Spleen (tissue), 11 donors: ENCODE measurements around the gene GCSAM. TPM values are rescaled to one million over a fixed set of nuclear protein-coding genes. Genes with fewer than 3 reads are reported as not detected.

Experiments
- DNase-seq: peaks from one replicate; pipeline ENCODE4 v3.0.0-alpha.2; 2020
- H3K27ac ChIP-seq, 8 donors: fragments of 200-600 bp; sonication (generic) in 7 of 8; 1 replicate in 4 of 8; 2 replicates in 4 of 8; pipeline versions ENCODE4 v1.5.0 to v1.8.0; 2016 to 2021; ENCODE audit warnings: inconsistent platforms in 4 of 8, mild to moderate bottlenecking in 4 of 8, moderate library complexity in 1 of 8
- H3K27me3 ChIP-seq, 7 donors: fragments of 200-600 bp; sonication (generic) in 6 of 7; replicated peaks in 1 of 7; 1 replicate in 4 of 7; 2 replicates in 3 of 7; pipeline versions ENCODE4 v1.5.0 to v1.8.0; 2016 to 2021; ENCODE audit warnings: inconsistent platforms in 3 of 7, mild to moderate bottlenecking in 1 of 7
- H3K36me3 ChIP-seq, 6 donors: fragments of 200-600 bp; sonication (generic) in 5 of 6; 1 replicate in 4 of 6; 2 replicates in 2 of 6; pipeline versions ENCODE4 v1.5.0 to v1.8.0; 2016 to 2021; ENCODE audit warnings: inconsistent platforms in 2 of 6
- H3K4me1 ChIP-seq, 6 donors: fragments of 200-600 bp; sonication (generic) in 5 of 6; 1 replicate in 3 of 6; 2 replicates in 3 of 6; pipeline versions ENCODE4 v1.5.0 to v1.8.0; 2016 to 2021; ENCODE audit warnings: inconsistent platforms in 3 of 6
- H3K4me3 ChIP-seq, 8 donors: fragments of 200-600 bp; sonication (generic) in 7 of 8; 1 replicate in 4 of 8; 2 replicates in 4 of 8; pipeline versions ENCODE4 v1.5.0 to v1.8.0; 2016 to 2021; ENCODE audit warnings: inconsistent platforms in 4 of 8, mild to moderate bottlenecking in 4 of 8, moderate library complexity in 2 of 8
- H3K9me3 ChIP-seq, 8 donors: fragments of 200-600 bp; sonication (generic) in 7 of 8; 1 replicate in 4 of 8; 2 replicates in 4 of 8; pipeline versions ENCODE4 v1.5.0 to v1.8.0; 2016 to 2021; ENCODE audit warnings: inconsistent platforms in 4 of 8
- POLR2A ChIP-seq, 3 donors: fragments of 450-650 bp; IDR thresholded peaks; one replicate each; pipeline ENCODE4 v1.5.1; 2017; ENCODE audit warnings: antibody characterized with exemption in 3 of 3, mild to moderate bottlenecking in 1 of 3
- POLR2AphosphoS5 ChIP-seq, 3 donors: sonication (generic); formaldehyde crosslinking; IDR thresholded peaks; one replicate each; pipeline ENCODE4 v1.5.1; 2017; ENCODE audit warnings: antibody characterized with exemption in 3 of 3
- WGBS, 5 donors: extraction: QIAGEN DNeasy Blood & Tissue Kit in 3 of 5; methylation state at CpG; one replicate each; pipeline versions ENCODE4 v1.1.5 to v1.1.7; 2013 to 2018; 5-methylcytosine and 5-hydroxymethylcytosine counted together
- intact Hi-C: fragments of 100-400 bp; cut with DNase I; formaldehyde crosslinking; loops from one replicate; pipeline ENCODE4 v1.15.0; 2023; ENCODE audit warnings: low total_unique reads
- polyA plus RNA-seq, 3 donors: library from polyadenylated mRNA; stranded (reverse); fragments of 200-250 nt; gene quantifications; one replicate each; pipeline ENCODE4 v1.2.1, GENCODE V29; 2013
- total RNA-seq, 7 donors: library from RNA; depleted of rRNA in 3 of 7; stranded (reverse); fragments of >200 nt in 3 of 7; fragmentation: NEBNext Ultra II Directional in 4 of 7; extraction: Animal tissue kit (Norgen Biotek cat#: 25700) in 4 of 7; gene quantifications; one replicate each; pipeline versions ENCODE4 v1.1.0 to v1.2.1, GENCODE V29; 2016 to 2021
- TF ChIP-seq, protein P1 (sequence below), 11 experiments: fragments of 200-600 bp in 7 of 11; fragments of 450-650 bp in 4 of 11; sonication (generic) in 4 of 11; IDR thresholded peaks in 8 of 11; conservative IDR thresholded peaks in 3 of 11; 1 replicate in 7 of 11; 2 replicates in 4 of 11; pipeline versions ENCODE4 v1.4.0 to v1.8.0; 2016 to 2021; ENCODE audit warnings: antibody characterized with exemption in 11 of 11, inconsistent platforms in 4 of 11, mild to moderate bottlenecking in 1 of 11
- donor health status: healthy with polysubstance abuse.
- donor health status: DM: no; HTN: no; CAD: no; lungs with moderate emphysema.
- donor health status: DM: no; HTN: no; CAD: no.
- donor health status: Bipolar disorder and iron deficiency.
- donor health status: healthy.
- donor health status: DM: no; HTN: no; CAD: no.
- donor health status: DM: yes; HTN: yes; CAD: no.

GCSAM gene
- total and polyA plus RNA-seq, 10 donors = 2.7 to 20.9 (median 8.9) TPM

DNA sequence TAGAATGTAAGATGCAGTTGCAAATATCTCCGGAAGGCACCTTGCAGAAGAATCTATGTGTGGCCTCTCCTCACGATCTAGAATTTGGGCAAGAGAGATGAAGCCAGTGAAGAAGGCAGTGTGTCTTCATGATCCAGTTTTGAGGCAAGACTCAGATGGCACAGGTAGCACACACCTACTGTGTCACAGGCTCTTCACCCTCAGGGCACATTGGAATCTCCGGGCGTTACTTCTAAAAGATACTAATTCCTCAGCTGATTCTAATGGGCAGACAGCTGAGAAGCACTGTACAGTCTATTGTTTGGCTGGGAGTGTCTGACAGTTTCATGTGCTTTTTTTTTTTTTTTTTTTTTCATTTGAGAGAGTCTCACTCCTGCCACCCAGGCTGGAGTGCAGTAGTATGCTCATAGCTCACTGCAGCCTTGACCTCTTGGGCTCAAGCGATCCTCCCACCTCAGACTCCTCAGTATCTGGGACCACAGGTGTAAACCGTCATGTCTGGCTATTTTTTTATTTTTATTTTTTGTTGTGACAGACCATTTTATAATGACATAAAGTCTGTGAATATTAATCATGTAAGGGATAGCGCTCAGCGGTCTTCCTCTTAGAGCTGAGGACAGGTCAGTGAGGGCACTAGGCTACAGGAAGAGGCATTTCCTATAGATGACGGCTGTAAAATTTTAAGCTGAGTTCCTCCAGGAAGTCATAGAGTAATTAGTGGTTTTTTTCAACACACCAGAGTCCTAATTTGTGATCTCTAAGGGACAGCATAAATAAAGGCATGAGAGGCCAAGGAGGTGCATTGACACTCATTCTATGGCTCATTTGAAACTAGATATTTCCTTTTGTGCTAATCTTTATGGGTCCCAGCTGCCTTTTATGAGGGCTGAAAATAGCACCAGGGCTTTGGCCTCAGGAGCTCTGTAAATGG, 42.8 kb downstream of the GCSAM start:
- 55 to 67% (median 60%) methylated on average over 9 of the region's 9 CpGs for WGBS, 5 donors
- Histone ChIP-seq H3K36me3 (no peaks in the 10 kb centered on the region), H3K9me3 (no peaks in the 10 kb centered on the region), H3K4me1 (peaks cover 9 to 56% (median 36%) of the 10 kb centered on the region in 6 donors), H3K27me3 (peaks cover 0 to 44% (median 23%) of the 10 kb centered on the region in 7 donors), H3K27ac (peak overlapping the region in 3 of 8 donors; percentile 31 to 43 (median 35)), H3K4me3 (no peak overlapping the region)
- intact Hi-C loops = no loop called here
- TF ChIP-seq POLR2AphosphoS5 (IDR thresholded peaks at IDR 0.05) = no peak
- TF ChIP-seq, protein P1, sequence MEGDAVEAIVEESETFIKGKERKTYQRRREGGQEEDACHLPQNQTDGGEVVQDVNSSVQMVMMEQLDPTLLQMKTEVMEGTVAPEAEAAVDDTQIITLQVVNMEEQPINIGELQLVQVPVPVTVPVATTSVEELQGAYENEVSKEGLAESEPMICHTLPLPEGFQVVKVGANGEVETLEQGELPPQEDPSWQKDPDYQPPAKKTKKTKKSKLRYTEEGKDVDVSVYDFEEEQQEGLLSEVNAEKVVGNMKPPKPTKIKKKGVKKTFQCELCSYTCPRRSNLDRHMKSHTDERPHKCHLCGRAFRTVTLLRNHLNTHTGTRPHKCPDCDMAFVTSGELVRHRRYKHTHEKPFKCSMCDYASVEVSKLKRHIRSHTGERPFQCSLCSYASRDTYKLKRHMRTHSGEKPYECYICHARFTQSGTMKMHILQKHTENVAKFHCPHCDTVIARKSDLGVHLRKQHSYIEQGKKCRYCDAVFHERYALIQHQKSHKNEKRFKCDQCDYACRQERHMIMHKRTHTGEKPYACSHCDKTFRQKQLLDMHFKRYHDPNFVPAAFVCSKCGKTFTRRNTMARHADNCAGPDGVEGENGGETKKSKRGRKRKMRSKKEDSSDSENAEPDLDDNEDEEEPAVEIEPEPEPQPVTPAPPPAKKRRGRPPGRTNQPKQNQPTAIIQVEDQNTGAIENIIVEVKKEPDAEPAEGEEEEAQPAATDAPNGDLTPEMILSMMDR (IDR thresholded peaks at IDR 0.05 in 8 of 11, conservative IDR thresholded peaks at IDR 0.05 in 3 of 11) = no peak
- TF ChIP-seq POLR2A (IDR thresholded peaks at IDR 0.05) = no peak
- no peak for DNase-seq

DNA sequence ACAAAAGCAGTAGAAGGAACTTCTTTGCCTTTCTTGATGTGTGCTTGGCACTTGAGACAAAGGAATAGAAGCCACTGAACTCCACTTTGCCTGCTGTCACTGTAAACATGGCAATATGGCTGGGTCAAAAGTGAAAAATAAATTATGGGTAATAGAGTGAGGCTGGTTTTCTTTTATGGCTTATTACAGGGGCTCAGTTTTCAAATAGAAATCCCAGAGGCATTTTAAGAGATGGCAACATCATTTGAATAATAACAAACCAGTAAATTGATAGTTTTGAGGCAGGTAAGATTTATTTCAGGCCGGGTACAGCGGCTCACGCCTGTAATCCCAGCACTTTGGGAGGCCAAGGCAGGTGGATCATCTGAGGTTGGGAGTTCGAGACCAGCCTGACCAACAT, 44.1 kb downstream of the GCSAM start:
- peaks cover 0 to 49% (median 23%) of the 10 kb centered on the region in 7 donors for H3K27me3 ChIP-seq
- intact Hi-C loops = no loop called here
- H3K36me3 ChIP-seq = no peaks in the 10 kb centered on the region
- H3K4me1 ChIP-seq = peaks cover 9 to 56% (median 36%) of the 10 kb centered on the region in 6 donors
- H3K9me3 ChIP-seq = no peaks in the 10 kb centered on the region
- H3K27ac ChIP-seq = no peak overlapping the region
- TF ChIP-seq, protein P1 (IDR thresholded peaks at IDR 0.05 in 8 of 11, conservative IDR thresholded peaks at IDR 0.05 in 3 of 11) = no peak
- TF ChIP-seq POLR2AphosphoS5 (IDR thresholded peaks at IDR 0.05) = no peak
- TF ChIP-seq POLR2A (IDR thresholded peaks at IDR 0.05) = no peak
- no peak overlapping the region for H3K4me3 ChIP-seq
- WGBS, 5 donors = 71 to 74% (median 72%) methylated on average over 4 of the region's 4 CpGs
- no peak for DNase-seq

DNA sequence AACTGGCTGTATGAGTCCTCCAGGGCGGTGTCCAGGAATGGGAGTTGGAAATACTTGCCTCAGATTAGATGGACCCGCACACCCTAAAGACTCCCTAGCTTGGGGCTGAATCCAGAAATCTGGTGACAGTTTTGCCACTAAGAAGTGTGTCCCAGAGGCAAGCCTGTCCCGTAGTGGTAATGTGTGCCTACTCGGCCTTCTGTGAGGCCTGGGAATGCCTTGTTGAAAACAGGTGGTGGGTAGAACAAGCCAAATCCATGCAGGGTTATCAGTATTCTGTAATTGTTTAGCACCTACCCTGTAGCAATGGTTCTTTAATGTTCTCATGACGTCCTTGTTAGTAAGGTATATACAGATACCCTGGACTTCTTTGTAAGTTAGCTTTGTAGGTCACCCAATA, 45.3 kb downstream of the GCSAM start:
- H3K36me3 ChIP-seq = no peaks in the 10 kb centered on the region
- H3K4me3 ChIP-seq = no peak overlapping the region
- peaks cover 9 to 49% (median 35%) of the 10 kb centered on the region in 6 donors for H3K4me1 ChIP-seq
- TF ChIP-seq POLR2AphosphoS5 (IDR thresholded peaks at IDR 0.05) (no peak), POLR2A (IDR thresholded peaks at IDR 0.05) (no peak)
- TF ChIP-seq, protein P1 (IDR thresholded peaks at IDR 0.05 in 8 of 11, conservative IDR thresholded peaks at IDR 0.05 in 3 of 11) = no peak
- WGBS, 5 donors = 94 to 98% (median 95%) methylated on average over 5 of the region's 5 CpGs
- intact Hi-C loops = no loop called here
- no peaks in the 10 kb centered on the region for H3K9me3 ChIP-seq
- peaks cover 0 to 49% (median 23%) of the 10 kb centered on the region in 7 donors for H3K27me3 ChIP-seq
- no peak for DNase-seq
- H3K27ac ChIP-seq = no peak overlapping the region

DNA sequence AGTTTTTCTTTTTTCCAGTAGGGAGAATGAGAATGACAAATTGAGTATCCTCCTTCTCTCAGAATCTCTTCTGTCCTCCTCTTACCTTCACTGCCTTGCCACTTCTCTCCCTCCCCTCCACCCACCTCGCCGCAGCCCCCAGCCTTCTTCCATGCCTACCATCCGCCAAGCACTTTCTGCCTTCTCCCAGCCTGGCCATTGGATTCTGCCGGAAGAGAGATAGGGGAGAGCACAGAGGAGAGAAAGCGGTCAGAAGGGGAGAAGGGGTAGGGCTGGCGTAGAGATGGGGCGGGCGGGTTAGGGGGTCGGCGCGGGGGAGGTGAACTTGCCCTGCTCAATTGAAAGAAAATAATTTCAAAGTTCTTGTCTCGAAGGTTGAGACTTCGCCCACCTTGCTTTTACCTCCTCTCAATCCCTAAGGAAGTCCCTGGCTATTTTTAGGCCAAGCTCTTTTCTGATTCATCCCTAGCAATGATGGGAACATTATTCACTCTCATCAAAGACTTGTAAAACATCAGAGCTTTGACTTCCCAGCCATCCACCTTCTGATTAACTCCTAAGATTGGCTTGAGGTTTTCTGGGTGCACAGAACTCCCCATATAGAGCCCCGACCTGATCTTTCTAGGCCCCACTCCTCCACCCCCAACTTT, 46.0 kb downstream of the GCSAM start:
- intact Hi-C loops = no loop called here
- WGBS, 5 donors = 42 to 59% (median 46%) methylated on average over 14 of the region's 14 CpGs
- H3K27me3 ChIP-seq = peaks cover 0 to 49% (median 23%) of the 10 kb centered on the region in 7 donors
- DNase-seq = no peak
- no peaks in the 10 kb centered on the region for H3K36me3 ChIP-seq
- H3K9me3 ChIP-seq = no peaks in the 10 kb centered on the region
- TF ChIP-seq POLR2A (IDR thresholded peaks at IDR 0.05) (no peak), POLR2AphosphoS5 (IDR thresholded peaks at IDR 0.05) (no peak)
- TF ChIP-seq, protein P1 (IDR thresholded peaks at IDR 0.05 in 8 of 11, conservative IDR thresholded peaks at IDR 0.05 in 3 of 11) = no peak
- peak overlapping the region in 7 of 8 donors; percentile 30 to 74 (median 43) for H3K4me3 ChIP-seq
- no peak overlapping the region for H3K27ac ChIP-seq
- peaks cover 9 to 42% (median 34%) of the 10 kb centered on the region in 6 donors for H3K4me1 ChIP-seq
